Middle frontal gyrus (tissue), 1 donor: ENCODE data around the gene BLCAP.
"Not testable (repeated sequence)": the region's sequence is repeated elsewhere in the genome, so short reads cannot be mapped to it uniquely, and the experiment has no call there.

Experiments
- DNase-seq: peaks from one replicate; pipeline ENCODE4 v3.0.0-alpha.2; 2015; ENCODE audit warnings: low spot score; ENCODE audit errors: extremely low spot score

BLCAP gene

DNA sequence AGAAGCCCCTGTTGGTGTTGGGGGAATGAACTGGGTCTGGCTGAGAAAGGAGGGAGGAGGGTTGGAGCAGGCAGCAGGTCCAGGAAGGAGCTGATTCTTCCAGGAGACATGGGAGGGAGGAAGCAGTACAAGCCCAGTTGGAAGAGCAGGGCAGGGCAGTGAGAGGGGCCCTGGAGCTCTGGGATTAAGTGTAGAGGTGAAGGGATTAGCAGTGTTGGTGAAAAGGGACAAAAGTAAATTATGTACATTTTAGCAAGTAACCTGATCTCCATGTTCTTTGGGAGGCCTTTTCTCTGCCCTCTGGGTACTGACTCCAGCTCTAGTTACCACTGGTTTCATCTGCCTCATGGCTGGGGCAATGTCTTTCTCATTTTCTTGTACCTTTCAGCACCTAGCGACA is 41.5 kb downstream of the BLCAP start:
- not testable (repeated sequence) for DNase-seq

DNA sequence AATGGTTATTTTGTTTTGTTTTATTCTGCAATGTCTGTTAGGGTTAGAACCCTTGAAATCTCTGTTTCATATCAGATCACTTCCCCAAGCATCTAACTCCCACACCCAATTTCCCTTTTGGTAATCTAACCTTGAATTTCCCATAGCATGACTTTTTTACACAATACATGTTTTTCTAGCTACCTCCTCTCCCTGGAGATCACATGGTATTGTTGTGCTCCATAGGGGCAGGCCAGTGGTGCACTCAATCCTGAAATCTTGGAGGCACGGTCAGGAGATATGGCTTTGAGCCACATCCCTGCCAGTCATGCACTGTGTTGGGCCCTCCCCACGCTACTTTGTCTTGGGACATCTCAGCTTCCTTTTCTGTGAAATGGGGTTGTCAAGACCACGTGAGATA is 43.3 kb downstream of the BLCAP start:
- DNase-seq: no peak

DNA sequence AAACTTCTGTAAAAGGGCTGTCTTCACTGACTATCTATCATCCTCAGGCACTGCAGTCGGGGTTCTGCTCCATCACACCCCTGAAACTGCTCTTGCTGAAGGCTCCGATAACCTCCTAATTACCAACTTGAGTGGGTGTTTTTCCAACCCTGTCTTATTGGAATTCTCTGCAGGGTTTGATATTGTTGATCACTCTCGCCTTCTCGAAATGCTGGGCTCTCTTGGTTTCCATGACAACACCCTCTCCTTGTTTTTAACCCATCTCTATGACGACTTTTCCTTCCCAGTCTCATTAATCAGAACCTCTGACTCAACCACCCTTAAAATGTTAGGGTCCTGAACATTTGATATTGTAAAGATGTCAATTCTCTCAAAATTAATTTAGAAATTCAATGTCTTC is 46.1 kb downstream of the BLCAP start:
- no peak for DNase-seq

DNA sequence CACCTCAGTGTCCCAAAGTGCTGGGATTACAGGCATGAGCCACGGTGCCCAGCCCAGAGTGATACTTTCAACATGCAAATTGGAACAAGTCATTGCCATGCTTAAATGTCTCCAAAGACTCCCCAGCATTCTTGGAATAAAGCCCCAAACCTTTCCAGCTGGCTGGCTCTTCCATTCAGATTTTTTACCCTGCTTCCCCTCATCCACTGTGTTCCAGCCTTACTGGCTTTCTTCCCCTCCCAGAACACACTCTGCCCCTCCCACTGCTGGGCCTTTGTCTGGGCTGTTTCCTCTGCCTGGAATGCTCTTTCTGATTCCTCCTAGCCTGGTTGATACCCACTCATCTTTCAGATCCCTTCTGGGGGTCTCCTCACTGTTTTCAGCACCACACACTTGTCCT is 46.8 kb downstream of the BLCAP start:
- no peak for DNase-seq

DNA sequence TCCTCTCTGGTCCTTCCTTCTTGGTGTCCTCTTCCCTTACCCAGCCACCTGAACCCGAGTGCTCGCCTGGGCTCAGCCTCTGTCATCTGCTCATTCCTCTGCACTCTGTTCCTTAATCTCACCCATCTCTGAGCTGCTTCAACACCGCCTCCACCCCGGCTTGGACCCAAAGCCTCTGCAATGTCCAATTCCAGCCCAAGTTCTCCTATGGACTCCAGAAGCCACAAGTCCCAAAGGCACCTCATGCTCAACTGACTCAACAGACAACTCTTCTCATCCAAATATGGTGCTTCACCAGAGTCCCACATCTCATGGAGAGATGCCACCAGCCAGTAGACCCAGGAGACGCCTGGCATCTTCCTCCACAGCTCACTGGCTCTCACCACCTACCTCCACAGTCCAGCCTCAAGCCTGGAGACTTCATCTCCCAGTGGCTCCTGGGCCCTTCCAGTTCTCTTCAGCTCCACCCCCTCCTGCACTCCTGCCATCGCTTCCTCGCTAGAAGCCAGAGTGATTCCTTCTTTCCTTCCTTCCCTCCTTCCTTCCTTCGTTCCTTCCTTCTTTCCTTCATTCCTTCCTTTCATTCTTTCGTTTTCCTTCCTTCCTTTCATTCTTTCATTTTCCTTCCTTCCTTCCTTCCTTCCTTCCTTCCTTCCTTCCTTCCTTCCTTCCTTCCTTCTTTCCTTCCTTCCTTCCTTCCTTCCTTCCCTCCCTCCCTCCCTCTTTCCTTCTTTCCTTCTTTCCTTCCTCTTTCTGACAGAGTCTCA is 47.6 kb downstream of the BLCAP start:
- DNase-seq: no peak

DNA sequence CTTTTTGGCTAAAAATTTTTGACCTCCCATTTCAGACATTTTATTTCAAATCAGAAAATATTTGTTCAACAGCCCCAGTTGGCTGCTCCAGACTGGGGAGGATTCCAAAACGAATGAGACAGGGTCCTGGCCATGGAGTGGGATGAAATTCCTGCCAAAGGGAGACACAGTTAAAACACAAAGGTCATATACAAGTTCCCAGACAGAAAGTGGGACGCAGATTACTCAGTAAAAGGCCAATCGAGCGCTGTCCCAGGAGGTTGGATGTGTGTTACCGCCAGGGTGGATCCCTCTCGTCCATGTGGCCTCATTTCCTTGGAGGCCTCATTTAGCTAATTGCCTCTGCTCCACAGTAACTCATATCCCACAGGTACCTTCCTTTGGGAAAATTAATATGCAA is 48.4 kb downstream of the BLCAP start:
- DNase-seq: no peak

DNA sequence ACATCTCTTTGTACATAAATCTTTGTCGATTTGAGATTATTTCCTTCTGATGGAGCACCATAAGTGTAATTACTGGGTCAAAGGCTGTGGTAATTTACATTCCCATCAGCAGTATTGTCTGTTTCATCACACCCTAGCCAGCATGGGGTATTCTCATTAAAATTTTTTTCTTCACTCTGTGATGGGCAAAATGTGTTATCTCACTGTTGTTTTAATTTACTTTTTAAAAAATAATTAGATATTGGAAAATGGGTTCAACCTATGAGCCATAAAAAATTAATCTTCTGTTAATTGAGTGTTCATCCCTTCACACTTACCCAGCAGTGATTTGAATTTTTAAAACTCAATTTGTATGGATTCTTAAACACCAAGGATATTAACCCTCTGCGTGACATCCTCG is 50.6 kb downstream of the BLCAP start:
- DNase-seq: no peak

DNA sequence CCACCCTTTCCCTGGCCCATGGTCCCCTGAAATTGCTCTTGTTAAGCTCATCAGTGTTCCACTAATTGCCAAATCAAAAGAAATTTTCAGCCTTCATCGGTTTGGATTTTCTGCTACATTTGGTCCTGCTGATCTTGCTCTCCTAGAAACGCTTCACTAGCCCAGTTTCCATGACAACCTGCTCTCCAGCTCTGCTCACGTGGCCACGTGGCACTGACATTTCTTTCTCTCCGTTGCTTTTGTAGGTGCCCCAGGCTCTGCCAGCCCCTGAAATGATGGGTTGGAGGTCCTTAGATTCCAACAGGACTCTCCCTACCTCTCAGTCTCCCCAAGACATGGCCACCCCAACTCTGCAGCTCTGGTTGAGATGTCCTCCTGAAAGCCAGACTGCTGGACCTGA is 52.4 kb downstream of the BLCAP start:
- DNase-seq: no peak

DNA sequence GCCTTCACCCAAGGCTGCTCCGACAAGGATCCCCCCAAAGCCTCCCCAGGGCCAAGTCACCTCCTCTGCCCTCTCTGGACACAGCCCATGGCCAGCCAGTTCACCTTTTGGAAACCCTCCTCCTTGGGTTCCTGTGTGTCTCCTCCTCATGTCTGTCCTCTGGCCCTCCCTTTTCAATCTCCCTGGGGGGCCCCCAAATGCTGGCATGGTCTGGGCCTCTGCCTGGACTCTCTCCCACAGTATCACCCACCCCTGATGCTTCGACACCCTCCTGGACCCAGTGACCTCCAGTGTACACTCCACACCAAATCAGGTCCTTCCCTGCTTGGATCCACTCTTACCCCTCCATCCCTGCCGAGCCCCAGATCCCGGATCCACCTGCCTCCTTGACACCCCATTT is 53.3 kb downstream of the BLCAP start:
- DNase-seq: no peak

DNA sequence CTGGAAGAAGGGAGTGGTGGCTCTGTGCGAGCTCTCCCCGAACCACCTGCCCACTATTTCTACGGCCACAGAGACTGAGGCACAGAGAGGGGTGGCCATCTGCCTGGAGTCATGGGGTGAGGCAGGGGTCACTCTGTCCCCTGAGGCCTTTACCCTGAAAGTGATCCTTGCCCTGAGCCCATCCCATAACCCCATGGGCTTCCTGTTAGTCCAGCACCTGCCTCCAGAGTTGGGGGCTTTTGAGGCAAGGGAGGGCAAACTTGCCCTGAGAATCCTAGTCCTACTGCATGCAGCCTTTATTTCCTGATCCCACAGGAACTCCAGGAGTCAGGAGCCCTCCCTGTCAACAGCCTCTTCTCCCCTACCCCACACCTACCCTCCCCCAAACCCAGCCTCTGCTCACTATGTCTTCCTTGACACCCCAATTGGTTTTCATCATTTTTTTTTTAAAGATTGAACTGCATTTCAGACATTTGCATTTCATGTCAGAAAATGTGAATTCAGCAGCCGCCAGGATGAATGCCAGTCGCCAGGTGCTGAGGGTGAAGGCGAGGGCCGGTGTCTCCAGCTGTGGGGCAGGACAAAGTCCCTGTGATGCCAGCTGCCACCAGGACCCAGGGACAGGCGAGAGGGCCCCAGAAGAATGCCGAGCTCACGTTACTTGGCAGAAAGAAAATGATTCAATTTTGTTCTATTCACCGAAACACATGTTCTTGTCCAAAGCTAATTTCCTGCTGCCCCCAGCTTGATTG is 54.3 kb downstream of the BLCAP start:
- no peak for DNase-seq

DNA sequence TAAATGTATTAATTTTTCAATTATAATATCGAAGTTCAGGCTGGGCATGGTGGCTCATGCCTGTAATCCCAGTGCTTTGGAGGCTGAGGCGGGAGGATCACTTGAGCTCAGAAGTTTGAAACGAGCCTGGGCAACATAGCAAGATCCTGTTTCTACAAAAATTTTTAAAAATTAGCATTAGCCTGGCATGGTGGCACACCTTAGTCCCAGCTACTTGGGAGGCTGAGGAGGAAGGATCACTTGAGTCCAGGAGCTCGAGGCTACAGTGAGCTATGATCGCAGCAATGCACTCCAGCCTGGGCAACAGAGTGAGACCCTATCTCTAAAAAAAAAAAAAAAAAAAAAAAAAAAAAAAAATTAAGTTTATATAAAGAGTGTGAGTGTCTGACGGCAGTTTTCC is 55.2 kb downstream of the BLCAP start:
- DNase-seq: not testable (repeated sequence)

DNA sequence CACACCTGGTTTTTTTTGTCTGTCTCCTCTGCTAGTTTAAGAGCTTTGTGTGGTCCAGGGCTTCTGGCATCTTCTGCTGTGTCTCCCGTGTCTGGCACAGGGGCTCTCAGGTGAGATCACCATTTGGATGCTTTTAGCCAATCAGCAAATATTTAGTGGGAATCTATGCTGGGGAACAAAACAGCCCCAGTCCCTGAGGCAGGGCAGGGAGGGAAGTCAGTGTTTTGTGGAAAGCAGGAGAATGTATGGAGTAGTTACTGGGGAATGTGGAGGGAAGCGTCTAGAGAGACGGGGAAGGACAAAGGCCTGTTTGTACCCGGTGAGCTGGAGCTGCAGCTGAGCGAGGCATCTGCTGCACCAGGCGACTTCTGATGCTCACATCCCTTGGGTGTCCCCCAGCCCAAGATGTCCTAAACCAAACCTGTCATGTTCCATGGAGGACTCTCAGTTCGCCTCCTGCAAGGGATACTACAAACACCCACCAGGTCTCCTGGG is 55.9 kb downstream of the BLCAP start:
- no peak for DNase-seq

DNA sequence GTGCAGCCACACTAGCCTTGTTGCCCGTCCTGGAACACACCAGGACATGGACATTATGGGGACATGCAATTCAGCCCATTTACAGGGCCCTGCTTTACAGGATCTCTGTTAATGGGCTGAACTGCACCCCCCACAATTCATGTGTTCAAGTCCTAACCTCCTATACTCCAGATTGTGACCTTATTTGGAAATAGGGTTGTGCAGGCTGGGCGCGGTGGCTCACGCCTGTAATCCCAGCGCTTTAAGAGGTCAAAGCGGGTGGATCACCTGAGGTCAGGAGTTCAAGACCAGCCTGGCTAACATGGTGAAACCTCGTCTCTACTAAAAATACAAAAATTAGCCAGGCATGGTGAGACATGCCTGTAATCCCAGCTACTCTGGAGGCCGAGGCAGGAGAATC is 57.5 kb downstream of the BLCAP start:
- DNase-seq: not testable (repeated sequence)

DNA sequence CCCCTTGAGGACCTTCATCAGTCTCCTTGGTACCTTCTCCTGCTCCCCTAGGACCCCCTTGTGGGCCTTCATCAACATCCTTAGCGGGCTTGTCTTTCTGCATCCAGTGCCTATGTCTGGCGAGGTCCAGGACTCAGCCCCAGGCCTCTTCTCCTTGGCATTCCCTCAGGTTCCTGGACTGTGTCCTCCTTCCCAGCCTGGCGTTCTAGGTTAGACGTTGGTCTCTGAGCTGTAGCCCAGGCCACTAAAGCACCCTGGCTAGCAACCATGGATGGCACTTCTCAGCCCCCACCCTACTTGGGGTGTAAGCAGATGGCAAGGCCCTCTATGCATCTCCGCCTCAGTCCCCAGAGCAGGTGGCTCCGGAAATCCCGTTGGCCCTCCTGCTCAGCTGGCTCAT is 58.1 kb downstream of the BLCAP start:
- no peak for DNase-seq

DNA sequence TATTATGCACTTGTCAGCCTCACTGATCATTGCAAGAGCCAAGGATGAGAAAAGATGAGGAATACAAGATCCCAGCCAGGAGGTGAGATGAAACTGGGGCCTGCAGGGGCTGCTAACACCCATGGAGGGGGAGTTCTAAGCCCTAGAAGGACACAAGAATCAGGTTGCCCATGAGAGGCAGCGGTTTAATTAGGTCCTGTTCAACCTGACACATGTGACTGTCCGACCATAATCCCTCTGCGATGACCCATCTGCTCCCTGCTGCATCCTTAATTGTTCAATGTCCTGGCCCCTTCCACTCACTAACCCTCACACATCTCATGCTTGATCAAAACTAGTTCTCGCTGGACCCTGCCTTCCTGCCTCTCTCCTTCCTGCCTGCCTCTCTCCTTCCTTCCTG is 58.8 kb downstream of the BLCAP start:
- DNase-seq: no peak
